Activated naive CD4-positive, alpha-beta T cell treated with anti-CD3 and anti-CD28 coated beads, Interleukin-2, amount 50 U/mL, for 24 hours (primary cell): ENCODE measurements around the gene UBL7.

Experiments used
- H3K27ac Mint-ChIP-seq: one replicate; pipeline ENCODE4 v1.8.0; 2021; ENCODE audit warnings: mild to moderate bottlenecking, mixed read lengths
- H3K27me3 Mint-ChIP-seq: one replicate; pipeline ENCODE4 v1.8.0; 2021; ENCODE audit warnings: mixed read lengths
- H3K36me3 Mint-ChIP-seq: one replicate; pipeline ENCODE4 v1.8.0; 2021; ENCODE audit warnings: mixed read lengths
- H3K4me1 Mint-ChIP-seq: one replicate; pipeline ENCODE4 v1.8.0; 2021; ENCODE audit warnings: mixed read lengths
- H3K4me3 Mint-ChIP-seq: one replicate; pipeline ENCODE4 v1.8.0; 2021; ENCODE audit warnings: mild to moderate bottlenecking, mixed read lengths
- H3K9me3 Mint-ChIP-seq: one replicate; pipeline ENCODE4 v1.8.0; 2021; ENCODE audit warnings: mixed read lengths

UBL7 gene

DNA sequence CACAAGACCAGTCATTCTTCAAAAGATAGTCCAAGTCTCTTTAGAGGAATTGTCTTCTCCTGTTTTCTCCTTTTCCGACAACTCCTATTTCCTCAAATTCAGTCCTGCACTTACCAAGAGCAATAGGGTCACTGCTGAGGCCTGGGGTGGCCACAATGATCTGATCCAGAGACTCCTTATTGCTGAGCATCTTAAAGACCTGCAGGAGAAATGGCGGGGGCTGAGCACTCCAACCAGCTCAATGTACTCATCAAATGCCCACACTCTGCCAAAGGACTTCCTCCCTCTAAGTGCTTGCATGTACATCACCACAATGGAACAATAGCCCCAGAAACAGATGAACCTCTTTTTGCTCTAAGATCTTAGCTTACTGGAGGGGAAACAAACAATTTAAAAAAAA, 9.6 kb downstream of the UBL7 start:
- Mint-ChIP-seq H3K27ac (no peak overlapping the region), H3K9me3 (no peaks in the 10 kb centered on the region), H3K4me3 (no peak overlapping the region), H3K36me3 (peaks cover 14% of the 10 kb centered on the region), H3K4me1 (peaks cover 11% of the 10 kb centered on the region), H3K27me3 (no peaks in the 10 kb centered on the region)

- Mint-ChIP-seq H3K27ac (no peak overlapping the region), H3K36me3 (peaks cover 12% of the 10 kb centered on the region)
Measured at GRCh38 chr15:74449643-74450205, 11.2 kb downstream of the UBL7 start.

DNA sequence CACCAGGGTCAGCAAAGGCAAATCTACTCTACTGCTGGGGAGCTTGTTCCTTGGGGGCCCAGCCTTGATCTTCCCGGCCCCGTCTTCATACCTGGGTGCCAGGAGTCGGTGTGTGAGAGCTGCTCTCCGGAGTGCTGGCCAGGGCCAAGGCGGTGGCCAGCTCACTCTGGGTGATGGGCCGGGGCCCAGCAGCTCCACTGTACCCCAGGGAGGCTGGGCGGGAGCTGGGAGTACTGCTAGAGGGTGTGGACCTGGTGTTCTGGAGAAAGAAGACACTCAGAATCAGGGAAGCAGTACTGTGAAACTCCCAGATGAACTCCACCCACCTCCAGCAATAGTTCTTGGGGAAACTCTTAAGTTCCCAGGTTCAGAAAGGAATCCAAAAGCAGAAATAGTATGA, 11.9 kb downstream of the UBL7 start:
- Mint-ChIP-seq H3K36me3 (peaks cover 12% of the 10 kb centered on the region), H3K27ac (no peak overlapping the region), H3K9me3 (no peaks in the 10 kb centered on the region), H3K4me3 (no peak overlapping the region), H3K27me3 (no peaks in the 10 kb centered on the region), H3K4me1 (peaks cover 4% of the 10 kb centered on the region)

More at GRCh38 chr15:74449643-74450205, 11.2 kb downstream of the UBL7 start:
- Mint-ChIP-seq H3K4me1 (peaks cover 10% of the 10 kb centered on the region), H3K27me3 (no peaks in the 10 kb centered on the region), H3K9me3 (no peaks in the 10 kb centered on the region), H3K4me3 (no peak overlapping the region)

- Mint-ChIP-seq H3K4me3 (no peak overlapping the region), H3K9me3 (no peaks in the 10 kb centered on the region), H3K27me3 (no peaks in the 10 kb centered on the region), H3K27ac (no peak overlapping the region), H3K36me3 (peaks cover 10% of the 10 kb centered on the region), H3K4me1 (no peaks in the 10 kb centered on the region)
Measured at GRCh38 chr15:74445816-74446763, 14.9 kb downstream of the UBL7 start.

- Mint-ChIP-seq H3K27ac (no peak overlapping the region), H3K36me3 (peaks cover 7% of the 10 kb centered on the region), H3K4me3 (no peak overlapping the region), H3K27me3 (no peaks in the 10 kb centered on the region), H3K9me3 (no peaks in the 10 kb centered on the region), H3K4me1 (no peaks in the 10 kb centered on the region)
Measured at GRCh38 chr15:74444106-74445062, 16.6 kb downstream of the UBL7 start.

DNA sequence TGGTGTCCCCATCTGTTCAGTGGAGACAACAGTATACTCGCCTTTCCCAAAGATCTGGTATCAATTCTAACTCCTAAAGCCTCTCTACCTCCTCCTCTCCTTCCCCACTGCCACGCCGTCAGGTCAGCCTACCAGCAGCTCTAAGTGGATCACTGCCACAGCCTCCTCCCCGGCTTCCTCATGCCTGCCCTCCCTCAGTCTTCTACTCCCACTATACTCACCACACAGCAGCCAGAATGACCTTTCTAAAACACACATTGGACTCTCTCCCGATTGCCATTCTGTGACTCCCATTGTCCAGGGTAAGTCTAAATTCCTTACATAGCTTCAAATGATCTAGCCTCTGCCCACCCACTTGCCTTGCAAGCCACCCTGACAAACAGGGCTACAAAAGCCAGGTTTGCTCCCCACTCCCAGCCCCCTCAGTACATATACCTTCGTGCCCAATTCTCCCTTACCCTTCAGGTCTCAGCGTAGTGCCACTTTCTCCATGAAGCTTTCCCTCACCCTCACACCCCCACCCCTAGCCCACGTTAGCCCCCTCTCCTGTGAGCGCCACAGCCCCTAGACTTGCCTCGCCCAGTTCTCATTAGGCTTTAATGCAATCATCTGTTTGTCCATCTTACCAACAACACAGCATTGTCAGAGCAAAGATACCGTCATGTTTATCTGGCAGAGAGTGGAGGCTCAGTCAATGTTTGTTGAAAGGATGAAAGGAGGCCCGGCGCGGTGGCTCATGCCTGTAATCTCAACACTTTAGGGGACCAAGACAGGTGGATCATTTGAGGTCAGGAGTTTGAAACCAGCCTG, 17.7 kb downstream of the UBL7 start:
- H3K4me3 Mint-ChIP-seq = no peak overlapping the region
- no peaks in the 10 kb centered on the region for H3K9me3 Mint-ChIP-seq
- peaks cover 7% of the 10 kb centered on the region for H3K36me3 Mint-ChIP-seq
- H3K27ac Mint-ChIP-seq = no peak overlapping the region
- H3K4me1 Mint-ChIP-seq = peaks cover 7% of the 10 kb centered on the region
- no peaks in the 10 kb centered on the region for H3K27me3 Mint-ChIP-seq

GRCh38 chr15:74442604-74443003, 18.4 kb downstream of the UBL7 start:
- no peak overlapping the region for H3K4me3 Mint-ChIP-seq
- H3K4me1 Mint-ChIP-seq = peaks cover 9% of the 10 kb centered on the region
- H3K27ac Mint-ChIP-seq = peak overlapping the region; percentile 0
- no peaks in the 10 kb centered on the region for H3K9me3 Mint-ChIP-seq
- no peaks in the 10 kb centered on the region for H3K27me3 Mint-ChIP-seq
- peaks cover 3% of the 10 kb centered on the region for H3K36me3 Mint-ChIP-seq

GRCh38 chr15:74442063-74442462, 18.9 kb downstream of the UBL7 start:
- H3K4me1 Mint-ChIP-seq = peaks cover 9% of the 10 kb centered on the region
- H3K9me3 Mint-ChIP-seq = no peaks in the 10 kb centered on the region
- H3K27me3 Mint-ChIP-seq = no peaks in the 10 kb centered on the region
- H3K36me3 Mint-ChIP-seq = peaks cover 3% of the 10 kb centered on the region
- H3K4me3 Mint-ChIP-seq = no peak overlapping the region
- H3K27ac Mint-ChIP-seq = peak overlapping the region; percentile 0

DNA sequence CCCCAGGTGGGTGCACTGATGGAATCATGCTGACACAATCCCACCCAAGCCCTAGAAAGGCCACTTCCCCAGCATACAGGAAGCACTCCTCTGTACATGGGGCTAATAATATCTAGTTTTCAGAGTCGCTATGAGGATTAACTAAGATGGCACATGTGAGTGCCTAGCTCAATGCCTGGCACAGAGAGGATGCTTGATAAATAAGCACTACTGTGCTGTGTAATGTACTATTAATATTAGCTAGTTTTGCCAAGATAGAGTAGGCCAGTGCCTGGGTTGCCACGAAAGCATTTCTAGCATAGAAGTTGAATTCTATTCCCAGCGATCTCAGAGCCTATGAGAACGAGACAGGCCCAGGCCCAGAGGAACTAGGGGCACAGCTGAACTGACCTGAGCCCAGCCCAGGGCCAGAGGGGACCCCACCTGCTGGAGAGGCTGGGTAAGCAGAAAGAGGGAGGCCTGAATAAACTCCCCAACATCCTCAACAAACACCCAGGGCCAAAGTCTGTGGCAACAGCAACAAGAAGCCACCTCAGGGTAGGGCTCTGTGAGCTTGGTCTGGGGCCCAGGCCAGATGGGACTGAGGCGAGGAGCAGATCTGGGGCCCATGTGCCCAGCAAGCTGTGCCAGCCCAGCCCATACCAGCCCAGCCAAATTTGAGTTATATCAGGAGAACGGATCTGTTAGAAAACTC, 19.6 kb downstream of the UBL7 start:
- Mint-ChIP-seq H3K4me1 (peaks cover 10% of the 10 kb centered on the region), H3K9me3 (no peaks in the 10 kb centered on the region), H3K27me3 (no peaks in the 10 kb centered on the region), H3K36me3 (peaks cover 1% of the 10 kb centered on the region), H3K4me3 (no peak overlapping the region), H3K27ac (no peak overlapping the region)

DNA sequence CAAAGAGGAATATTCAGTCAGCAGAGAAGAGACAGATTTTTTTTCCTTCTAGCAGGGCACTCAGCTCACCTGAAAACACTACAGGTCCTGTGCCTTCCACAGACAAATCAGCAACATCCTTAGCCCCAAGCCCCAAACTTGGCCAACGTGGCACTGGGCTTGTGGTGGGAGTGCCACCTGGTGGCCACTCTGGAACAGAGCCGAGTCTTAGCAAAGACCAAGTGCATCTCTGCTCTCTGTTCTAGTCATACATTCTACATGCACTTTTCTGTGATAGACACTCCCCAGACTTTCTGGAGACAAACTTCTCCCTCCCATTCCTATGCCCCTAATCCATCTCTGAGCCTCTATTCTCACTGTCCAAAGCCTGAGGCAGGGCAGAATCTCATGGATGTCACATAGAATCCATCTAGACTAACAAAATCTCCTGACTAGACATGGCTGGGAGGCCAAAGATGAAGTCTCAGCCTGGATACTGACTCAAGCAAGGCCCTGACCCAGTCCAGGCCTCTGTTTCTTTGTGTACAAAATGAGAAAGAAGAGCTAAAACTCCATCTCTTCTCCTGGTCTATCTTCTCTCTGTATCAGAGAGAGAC, 22.1 kb downstream of the UBL7 start:
- Mint-ChIP-seq H3K27me3 (no peaks in the 10 kb centered on the region), H3K4me3 (no peak overlapping the region), H3K36me3 (no peaks in the 10 kb centered on the region), H3K4me1 (peaks cover 36% of the 10 kb centered on the region), H3K9me3 (no peaks in the 10 kb centered on the region), H3K27ac (peak overlapping the region; percentile 12)

DNA sequence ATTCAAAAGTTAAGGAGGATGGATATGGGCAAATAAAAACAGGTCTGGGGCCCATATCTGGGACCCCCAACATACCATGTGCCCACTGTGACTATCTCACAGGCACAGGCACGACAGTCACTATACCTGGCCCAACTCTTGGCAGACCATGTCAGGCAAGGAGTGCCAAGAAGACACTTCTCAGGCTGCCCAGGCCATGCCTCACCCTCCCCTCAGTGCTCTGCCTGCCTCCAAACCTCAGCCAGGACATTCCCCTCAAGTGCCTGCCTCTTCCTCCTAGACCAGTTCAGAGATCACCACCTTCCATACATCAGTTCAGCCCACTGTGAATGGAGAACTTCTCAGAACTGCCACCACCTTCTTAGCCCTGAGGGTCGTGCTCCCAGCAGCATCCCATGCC, 22.8 kb downstream of the UBL7 start:
- Mint-ChIP-seq H3K9me3 (no peaks in the 10 kb centered on the region), H3K4me3 (no peak overlapping the region), H3K4me1 (peaks cover 36% of the 10 kb centered on the region), H3K27me3 (no peaks in the 10 kb centered on the region), H3K36me3 (no peaks in the 10 kb centered on the region), H3K27ac (peak overlapping the region; percentile 76)

DNA sequence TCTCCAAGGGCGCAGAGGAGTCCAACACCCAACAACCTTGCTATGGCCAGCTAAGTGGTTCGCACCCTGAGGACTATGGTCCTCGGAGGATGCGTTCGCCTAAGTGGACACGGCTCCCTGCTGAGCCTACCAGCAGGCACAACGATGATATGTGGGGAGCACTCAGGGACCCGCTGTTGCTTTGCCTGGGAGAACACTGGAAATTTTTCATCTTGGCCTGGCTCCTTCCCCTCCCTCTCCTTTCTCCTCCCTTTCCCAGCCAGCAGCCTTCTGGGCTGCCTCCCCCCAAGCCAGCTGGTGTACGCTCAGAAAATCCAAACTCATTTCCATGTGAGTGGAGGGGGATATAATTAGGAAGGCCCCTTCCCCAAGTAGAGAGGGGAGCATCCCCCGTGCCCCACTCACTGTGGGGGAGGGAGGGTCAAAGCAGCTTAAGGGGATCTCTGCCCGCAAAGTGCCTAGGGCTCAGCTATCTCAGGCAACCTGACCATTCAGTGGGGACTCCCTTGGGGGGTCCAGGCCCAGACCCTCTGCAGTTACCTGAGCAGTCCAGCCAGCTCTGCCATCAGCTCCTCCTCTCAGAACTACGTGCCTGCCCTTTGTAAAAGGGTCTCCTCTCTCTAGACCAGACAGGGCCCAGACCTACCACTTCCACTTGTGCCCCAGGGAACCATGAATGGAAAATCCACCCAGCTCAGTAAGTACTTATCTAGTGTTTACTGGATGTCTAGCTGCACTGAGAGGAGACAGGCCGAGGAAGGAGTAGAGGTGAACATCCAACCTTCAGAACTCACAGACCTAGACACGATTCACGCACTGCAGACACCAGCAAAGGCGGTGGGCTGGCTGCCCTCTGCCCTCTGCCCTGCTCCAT, 26.5 kb downstream of the UBL7 start:
- Mint-ChIP-seq H3K9me3 (no peaks in the 10 kb centered on the region), H3K4me1 (peaks cover 50% of the 10 kb centered on the region)

GRCh38 chr15:74433592-74434262, 27.2 kb downstream of the UBL7 start, which contains the start of gene SEMA7A:
Gene SEMA7A, minus strand, starts transcription at chr15:74433958. Its CDS starts 40 bp downstream, at chr15:74433918.
- H3K4me1 Mint-ChIP-seq = peaks cover 49% of the 10 kb centered on the region
- H3K36me3 Mint-ChIP-seq = peaks cover 17% of the 10 kb centered on the region
- H3K27me3 Mint-ChIP-seq = no peaks in the 10 kb centered on the region
- peak within 1 kb of the TSS; percentile 87 for H3K27ac Mint-ChIP-seq
- H3K9me3 Mint-ChIP-seq = no peaks in the 10 kb centered on the region
- peak within 1 kb of the TSS; percentile 94 for H3K4me3 Mint-ChIP-seq

More for the DNA sequence above, 26.5 kb downstream of the UBL7 start:
- Mint-ChIP-seq H3K27ac (peak overlapping the region; percentile 87), H3K4me3 (peak overlapping the region; percentile 88), H3K36me3 (peaks cover 17% of the 10 kb centered on the region), H3K27me3 (no peaks in the 10 kb centered on the region)
